DMS153 treated with DMSO at 0.1 percent for 48 hours (cell line): ENCODE data around the gene RARRES2.
"Not testable (repeated sequence)": the region's sequence is repeated elsewhere in the genome, so short reads cannot be mapped to it uniquely, and the experiment has no call there.

Source experiments
- DNase-seq: peaks from one replicate; lab custom pipeline; 2025; ENCODE audit not compliant: unreplicated experiment; lab: John Stamatoyannopoulos, UW

The RARRES2 gene

DNA sequence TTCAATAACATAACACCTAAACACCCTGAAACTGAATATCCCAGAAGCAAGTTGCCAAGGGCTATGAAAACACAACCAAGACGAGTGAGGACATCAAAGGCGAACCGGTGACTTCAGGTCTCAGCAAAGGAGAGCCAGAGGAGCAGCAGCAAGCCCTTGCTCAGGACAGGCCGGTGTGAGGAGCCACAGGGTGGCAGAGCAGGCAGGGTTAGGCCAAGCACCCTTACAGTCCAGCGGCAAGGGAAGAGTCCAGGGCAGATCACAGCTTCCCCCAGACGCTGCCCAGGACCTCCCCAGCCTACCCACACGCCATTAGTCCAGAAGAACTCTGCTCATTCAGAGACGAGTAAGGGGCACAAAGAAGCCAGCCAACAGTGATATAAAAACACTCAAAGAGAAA is 45.8 kb downstream of the RARRES2 start:
- not testable (repeated sequence) for DNase-seq

DNA sequence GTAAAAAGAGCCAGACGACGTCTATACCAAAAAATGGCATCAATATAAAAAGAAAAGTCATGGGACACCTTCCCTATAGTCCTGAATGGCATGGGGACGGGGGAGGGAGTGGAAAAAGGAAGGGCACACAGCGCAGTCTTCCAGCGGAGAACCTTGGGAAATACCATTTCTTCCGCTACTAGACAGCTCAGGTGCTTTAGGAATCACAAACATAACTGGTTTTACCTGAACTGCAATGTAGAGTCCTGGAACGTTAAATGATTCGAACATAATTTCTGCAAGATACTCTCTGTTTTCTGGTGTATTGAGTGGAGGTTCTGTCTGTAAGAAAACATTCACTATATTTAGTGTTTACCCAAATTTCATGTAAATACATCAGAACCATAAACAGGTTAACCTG is 46.4 kb downstream of the RARRES2 start:
- not testable (repeated sequence) for DNase-seq

DNA sequence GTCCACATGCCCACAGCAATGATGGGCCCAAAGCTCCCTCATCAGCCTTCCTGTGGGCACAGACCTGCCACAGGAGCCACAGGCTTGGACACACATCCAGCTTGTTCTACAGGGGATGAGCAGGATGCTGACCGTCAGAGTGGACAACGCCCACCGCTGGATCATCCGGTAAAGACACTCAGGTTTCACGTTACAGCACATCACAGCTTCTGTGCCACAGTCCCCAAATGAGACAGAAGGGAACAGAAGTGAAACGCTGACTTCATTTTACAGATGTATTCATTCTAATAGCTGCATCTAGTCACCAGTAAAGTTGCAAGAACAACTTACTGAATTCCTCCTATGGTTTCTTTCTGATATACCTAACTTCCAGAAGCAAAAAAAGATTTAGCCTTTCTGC is 51.1 kb downstream of the RARRES2 start:
- not testable (repeated sequence) for DNase-seq

DNA sequence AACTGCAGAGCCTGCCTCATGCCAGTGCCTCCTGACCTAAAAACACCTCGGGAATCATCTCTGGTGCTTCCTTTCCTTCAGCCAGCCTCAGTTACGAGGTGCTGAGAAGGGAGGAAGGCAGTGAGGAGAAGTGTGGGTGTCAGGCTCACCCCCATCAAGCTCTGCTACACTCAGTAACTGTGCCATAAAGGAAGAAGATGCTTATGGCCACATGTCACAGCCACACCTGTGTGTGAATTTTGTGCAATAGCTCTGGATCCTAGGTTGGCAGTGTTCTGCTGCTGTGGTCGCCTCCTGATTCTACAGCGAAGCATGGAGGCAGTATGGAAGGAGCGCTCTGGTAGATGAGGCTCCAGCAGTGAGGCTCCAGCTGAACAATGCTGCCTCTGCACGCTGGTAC is 52.6 kb downstream of the RARRES2 start:
- not testable (repeated sequence) for DNase-seq
